NT2/D1 (cell line): ENCODE data around the gene WSB2.

ENCODE experiments used
- DNase-seq: peaks from one replicate; pipeline ENCODE4 v3.0.0-alpha.2; 2011; ENCODE audit warnings: low read depth, low spot score
- H3K27me3 ChIP-seq: 2 replicates; pipeline ENCODE4 v1.6.0; 2011; ENCODE audit warnings: mild to moderate bottlenecking; ENCODE audit not compliant: insufficient read length, insufficient read depth
- H3K36me3 ChIP-seq: 2 replicates; pipeline ENCODE4 v1.6.1; 2011; ENCODE audit warnings: mild to moderate bottlenecking, low read length, mixed read lengths; ENCODE audit not compliant: insufficient read depth, insufficient read length
- H3K4me1 ChIP-seq: 2 replicates; pipeline ENCODE4 v1.5.1; 2011; ENCODE audit not compliant: insufficient read depth, insufficient read length
- H3K4me3 ChIP-seq: 2 replicates; pipeline ENCODE4 v1.5.1; 2011; ENCODE audit warnings: low read depth; ENCODE audit not compliant: insufficient read length
- H3K9ac ChIP-seq: 2 replicates; pipeline ENCODE4 v1.6.0; 2011; ENCODE audit warnings: low read depth; ENCODE audit not compliant: insufficient read length
- H3K9me3 ChIP-seq: 2 replicates; pipeline ENCODE4 v1.5.1; 2011; ENCODE audit warnings: mild to moderate bottlenecking, low read length; ENCODE audit not compliant: insufficient read depth
- SUZ12 ChIP-seq: IDR thresholded peaks from 2 replicates; pipeline ENCODE4 v1.6.1; 2011; ENCODE audit not compliant: insufficient read length, insufficient read depth; ENCODE audit errors: extremely low read depth
- YY1 ChIP-seq: IDR thresholded peaks from 2 replicates; pipeline ENCODE4 v1.6.1; 2011; ENCODE audit not compliant: insufficient read length, insufficient read depth
- ZNF274 ChIP-seq: IDR thresholded peaks from 2 replicates; pipeline ENCODE4 v1.6.1; 2011; ENCODE audit warnings: mild to moderate bottlenecking, low read depth, low read length

Gene WSB2

GRCh38 chr12:118073768-118074167, 12.8 kb upstream of the WSB2 start:
- H3K36me3 ChIP-seq: peaks cover 57% of the 10 kb centered on the region
- H3K4me1 ChIP-seq: no peaks in the 10 kb centered on the region
- DNase-seq: no peak
- no peaks in the 10 kb centered on the region for H3K9me3 ChIP-seq
- TF ChIP-seq YY1 (no peak), ZNF274 (no peak), SUZ12 (no peak)
- H3K4me3 ChIP-seq: no peak overlapping the region
- H3K9ac ChIP-seq: no peak overlapping the region
- no peaks in the 10 kb centered on the region for H3K27me3 ChIP-seq

GRCh38 chr12:118070650-118071049, 9.7 kb upstream of the WSB2 start:
- Histone ChIP-seq H3K36me3 (peaks cover 44% of the 10 kb centered on the region), H3K9ac (no peak overlapping the region), H3K27me3 (no peaks in the 10 kb centered on the region), H3K4me3 (no peak overlapping the region), H3K4me1 (no peaks in the 10 kb centered on the region), H3K9me3 (no peaks in the 10 kb centered on the region)
- TF ChIP-seq ZNF274 (no peak), SUZ12 (no peak), YY1 (no peak)
- DNase-seq: no peak

- Histone ChIP-seq H3K9me3 (no peaks in the 10 kb centered on the region), H3K9ac (no peak overlapping the region), H3K27me3 (no peaks in the 10 kb centered on the region), H3K36me3 (peaks cover 38% of the 10 kb centered on the region), H3K4me3 (no peak overlapping the region), H3K4me1 (no peaks in the 10 kb centered on the region)
- TF ChIP-seq ZNF274 (no peak), YY1 (no peak), SUZ12 (no peak)
- DNase-seq: no peak
Measured at GRCh38 chr12:118068445-118068844, 7.5 kb upstream of the WSB2 start.

GRCh38 chr12:118065380-118065779, 4.4 kb upstream of the WSB2 start:
- Histone ChIP-seq H3K4me1 (no peaks in the 10 kb centered on the region), H3K9ac (no peak overlapping the region), H3K27me3 (no peaks in the 10 kb centered on the region), H3K36me3 (peaks cover 17% of the 10 kb centered on the region), H3K9me3 (no peaks in the 10 kb centered on the region), H3K4me3 (no peak overlapping the region)
- TF ChIP-seq YY1: no peak
- TF ChIP-seq ZNF274: no peak
- no peak for TF ChIP-seq SUZ12
- DNase-seq: no peak

GRCh38 chr12:118064608-118065007, 3.6 kb upstream of the WSB2 start:
- Histone ChIP-seq H3K4me3 (no peak overlapping the region), H3K9ac (no peak overlapping the region), H3K36me3 (peaks cover 13% of the 10 kb centered on the region), H3K4me1 (no peaks in the 10 kb centered on the region), H3K27me3 (no peaks in the 10 kb centered on the region), H3K9me3 (no peaks in the 10 kb centered on the region)
- no peak for DNase-seq
- TF ChIP-seq ZNF274: no peak
- no peak for TF ChIP-seq YY1
- TF ChIP-seq SUZ12: no peak

GRCh38 chr12:118063576-118064391, 2.8 kb upstream of the WSB2 start:
- Histone ChIP-seq H3K27me3 (no peaks in the 10 kb centered on the region), H3K4me1 (no peaks in the 10 kb centered on the region), H3K36me3 (peaks cover 13% of the 10 kb centered on the region), H3K9ac (no peak overlapping the region), H3K4me3 (no peak overlapping the region), H3K9me3 (no peaks in the 10 kb centered on the region)
- DNase-seq: no peak
- no peak for TF ChIP-seq YY1
- no peak for TF ChIP-seq ZNF274
- TF ChIP-seq SUZ12: no peak

GRCh38 chr12:118061873-118062843, 1.2 kb upstream of the WSB2 start:
- no peak for TF ChIP-seq ZNF274
- no peak for TF ChIP-seq SUZ12
- TF ChIP-seq YY1: no peak

More at GRCh38 chr12:118061873-118062843, 1.2 kb upstream of the WSB2 start:
- Histone ChIP-seq H3K36me3 (peaks cover 11% of the 10 kb centered on the region), H3K9me3 (no peaks in the 10 kb centered on the region), H3K9ac (peak overlapping the region; percentile 97), H3K4me1 (no peaks in the 10 kb centered on the region), H3K4me3 (peak overlapping the region; percentile 89), H3K27me3 (no peaks in the 10 kb centered on the region)
- DNase-seq: peak; percentile 68
